Endodermal cell (in vitro differentiated cells): ENCODE data around the gene THYN1. TPM values are rescaled to one million over a fixed set of nuclear protein-coding genes. Genes with fewer than 3 reads are reported as not detected.
A peak's percentile ranks its signal among the peaks of the same experiment; 100 is the strongest.

Experiments used
- DNase-seq: peaks from one replicate; pipeline ENCODE4 v3.0.0-alpha.2; 2017
- H3K27ac ChIP-seq: 2 replicates; pipeline ENCODE4 v1.5.1; 2013; ENCODE audit warnings: mild to moderate bottlenecking, low read depth, low read length, moderate library complexity
- H3K27me3 ChIP-seq: 2 replicates; pipeline ENCODE4 v1.6.1; 2013; ENCODE audit warnings: mild to moderate bottlenecking, low read length, moderate library complexity; ENCODE audit not compliant: insufficient read depth, control insufficient read depth, poor library complexity, severe bottlenecking
- H3K36me3 ChIP-seq: 2 replicates; pipeline ENCODE4 v1.7.0; 2013; ENCODE audit warnings: mild to moderate bottlenecking, low read length, moderate library complexity; ENCODE audit not compliant: control insufficient read depth, insufficient read depth
- H3K4me1 ChIP-seq: one replicate; pipeline ENCODE4 v1.7.0; 2013; ENCODE audit warnings: low read length; ENCODE audit not compliant: control insufficient read depth, insufficient read depth
- H3K4me3 ChIP-seq: 2 replicates; pipeline ENCODE4 v1.5.1; 2013; ENCODE audit warnings: mild to moderate bottlenecking, low read length, moderate library complexity
- H3K9ac ChIP-seq: 2 replicates; pipeline ENCODE4 v1.6.1; 2013; ENCODE audit warnings: mild to moderate bottlenecking, low read length, moderate library complexity; ENCODE audit not compliant: poor library complexity, severe bottlenecking; ENCODE audit errors: extremely low read depth
- H3K9me3 ChIP-seq: 2 replicates; pipeline ENCODE4 v1.6.1; 2013; ENCODE audit warnings: mild to moderate bottlenecking, low read length, moderate library complexity; ENCODE audit not compliant: control insufficient read depth
- H3K27ac Mint-ChIP-seq: 2 replicates; pipeline ENCODE4 v1.8.0; 2020; ENCODE audit warnings: mixed read lengths
- H3K27me3 Mint-ChIP-seq: 2 replicates; pipeline ENCODE4 v1.8.0; 2021; ENCODE audit warnings: mild to moderate bottlenecking, mixed read lengths; ENCODE audit not compliant: insufficient read depth
- H3K36me3 Mint-ChIP-seq: 2 replicates; pipeline ENCODE4 v1.8.0; 2020; ENCODE audit warnings: low read depth, mixed read lengths
- H3K4me1 Mint-ChIP-seq: 2 replicates; pipeline ENCODE4 v1.8.0; 2020; ENCODE audit warnings: mixed read lengths
- H3K4me3 Mint-ChIP-seq: 2 replicates; pipeline ENCODE4 v1.8.0; 2020; ENCODE audit warnings: mild to moderate bottlenecking, moderate library complexity, mixed read lengths
- H3K9me3 Mint-ChIP-seq: 2 replicates; pipeline ENCODE4 v1.8.0; 2020; ENCODE audit warnings: mild to moderate bottlenecking, mixed read lengths
- WGBS, 2 experiments: methylation state at CpG; one replicate each; pipeline versions ENCODE4 v1.1.5 to v1.1.7; 2013; ENCODE audit warnings: missing lambda C conversion rate in 2 of 2, mixed read lengths in 1 of 2; ENCODE audit not compliant: insufficient coverage in 1 of 2, insufficient read length in 1 of 2; 5-methylcytosine and 5-hydroxymethylcytosine counted together
- total RNA-seq, 2 donors: library from RNA; stranded (reverse); fragmentation: NEBNext Ultra II Directional in 1 of 2; extraction: Animal tissue kit (Norgen Biotek cat#: 25700) in 1 of 2; gene quantifications; 2 replicates in 1 of 2; 3 replicates in 1 of 2; pipeline ENCODE4 v1.2.1, GENCODE V29; 2021
- TF ChIP-seq, protein P1 (sequence below): fragments of 200-600 bp; sonication (generic); conservative IDR thresholded peaks from 2 replicates; pipeline ENCODE4 v1.5.0; 2021; ENCODE audit warnings: antibody characterized with exemption, mild to moderate bottlenecking

THYN1 gene
- total RNA-seq, 2 donors from 2014 or later, result 61.3 to 81.6 TPM

DNA sequence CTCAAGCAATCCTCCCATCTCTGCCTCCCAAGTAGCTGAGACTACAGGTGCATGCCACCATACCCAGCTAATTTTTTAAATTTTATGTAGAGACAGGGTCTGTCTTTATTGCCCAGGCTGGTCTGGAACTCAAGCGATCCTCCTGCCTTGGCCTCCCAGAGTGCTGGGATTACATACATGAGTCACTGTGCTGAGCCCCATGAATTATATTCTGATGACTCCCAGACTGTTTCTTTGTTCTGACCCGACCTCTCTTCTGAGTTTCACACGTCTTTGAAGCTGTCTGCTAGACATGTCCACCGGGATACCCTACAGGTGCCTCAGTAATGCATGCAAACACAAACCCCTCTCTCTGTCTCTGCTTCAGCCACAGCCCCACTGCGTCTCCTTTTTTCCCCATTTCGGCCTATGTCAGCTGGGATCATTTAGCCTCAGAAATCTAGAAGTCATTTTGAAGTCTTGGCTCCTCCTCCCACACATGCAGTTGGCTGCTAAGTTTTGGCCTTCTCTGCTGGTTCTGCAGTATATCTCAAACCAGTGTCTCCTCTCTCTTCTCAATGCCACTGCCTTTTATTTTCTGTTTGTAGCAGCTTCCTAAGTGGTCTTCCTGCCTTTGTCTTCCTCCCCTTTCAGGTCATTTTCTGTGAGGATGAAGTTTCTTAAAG, 23.9 kb downstream of the THYN1 start:
- 78 to 81% methylated on average over 5 to 6 of the region's 6 CpGs for WGBS, 2 experiments
- no peaks in the 10 kb centered on the region for H3K27me3 ChIP-seq
- H3K27ac Mint-ChIP-seq, result no peak overlapping the region
- H3K9ac ChIP-seq, result no peak overlapping the region
- no peaks in the 10 kb centered on the region for H3K9me3 ChIP-seq
- no peaks in the 10 kb centered on the region for H3K27me3 Mint-ChIP-seq
- H3K4me3 ChIP-seq, result no peak overlapping the region
- no peak overlapping the region for H3K27ac ChIP-seq
- no peaks in the 10 kb centered on the region for H3K9me3 Mint-ChIP-seq
- H3K4me1 ChIP-seq, result peaks cover 6% of the 10 kb centered on the region
- H3K36me3 ChIP-seq, result peaks cover 4% of the 10 kb centered on the region
- no peak for DNase-seq
- TF ChIP-seq, protein P1, sequence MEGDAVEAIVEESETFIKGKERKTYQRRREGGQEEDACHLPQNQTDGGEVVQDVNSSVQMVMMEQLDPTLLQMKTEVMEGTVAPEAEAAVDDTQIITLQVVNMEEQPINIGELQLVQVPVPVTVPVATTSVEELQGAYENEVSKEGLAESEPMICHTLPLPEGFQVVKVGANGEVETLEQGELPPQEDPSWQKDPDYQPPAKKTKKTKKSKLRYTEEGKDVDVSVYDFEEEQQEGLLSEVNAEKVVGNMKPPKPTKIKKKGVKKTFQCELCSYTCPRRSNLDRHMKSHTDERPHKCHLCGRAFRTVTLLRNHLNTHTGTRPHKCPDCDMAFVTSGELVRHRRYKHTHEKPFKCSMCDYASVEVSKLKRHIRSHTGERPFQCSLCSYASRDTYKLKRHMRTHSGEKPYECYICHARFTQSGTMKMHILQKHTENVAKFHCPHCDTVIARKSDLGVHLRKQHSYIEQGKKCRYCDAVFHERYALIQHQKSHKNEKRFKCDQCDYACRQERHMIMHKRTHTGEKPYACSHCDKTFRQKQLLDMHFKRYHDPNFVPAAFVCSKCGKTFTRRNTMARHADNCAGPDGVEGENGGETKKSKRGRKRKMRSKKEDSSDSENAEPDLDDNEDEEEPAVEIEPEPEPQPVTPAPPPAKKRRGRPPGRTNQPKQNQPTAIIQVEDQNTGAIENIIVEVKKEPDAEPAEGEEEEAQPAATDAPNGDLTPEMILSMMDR, result no peak
- no peak overlapping the region for H3K4me3 Mint-ChIP-seq
- H3K36me3 Mint-ChIP-seq, result peaks cover 3% of the 10 kb centered on the region
- peaks cover 14% of the 10 kb centered on the region for H3K4me1 Mint-ChIP-seq

DNA sequence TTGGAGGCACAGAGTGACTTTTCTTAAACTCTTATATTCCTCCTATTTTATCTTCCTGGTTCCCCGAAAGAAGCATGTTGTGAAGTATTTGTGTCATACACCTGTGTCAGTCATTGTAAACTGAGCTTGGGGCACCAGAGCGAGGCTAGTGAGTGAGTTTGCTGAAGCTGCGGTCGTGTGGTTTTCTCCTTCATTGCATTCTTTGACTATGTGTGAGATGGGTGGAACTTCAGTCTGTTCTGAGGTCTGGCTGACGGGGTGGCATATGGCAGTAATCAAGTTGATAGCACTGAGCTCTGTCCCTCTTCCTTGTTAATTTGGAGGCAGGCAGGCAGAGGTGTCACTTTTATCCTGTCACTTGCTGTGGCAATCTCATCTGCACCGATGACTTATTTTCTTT, 24.5 kb downstream of the THYN1 start:
- Mint-ChIP-seq H3K4me1 (peaks cover 14% of the 10 kb centered on the region), H3K27ac (no peak overlapping the region)
- WGBS, 2 experiments, result 90 to 91% methylated on average over 5 to 6 of the region's 6 CpGs

DNA sequence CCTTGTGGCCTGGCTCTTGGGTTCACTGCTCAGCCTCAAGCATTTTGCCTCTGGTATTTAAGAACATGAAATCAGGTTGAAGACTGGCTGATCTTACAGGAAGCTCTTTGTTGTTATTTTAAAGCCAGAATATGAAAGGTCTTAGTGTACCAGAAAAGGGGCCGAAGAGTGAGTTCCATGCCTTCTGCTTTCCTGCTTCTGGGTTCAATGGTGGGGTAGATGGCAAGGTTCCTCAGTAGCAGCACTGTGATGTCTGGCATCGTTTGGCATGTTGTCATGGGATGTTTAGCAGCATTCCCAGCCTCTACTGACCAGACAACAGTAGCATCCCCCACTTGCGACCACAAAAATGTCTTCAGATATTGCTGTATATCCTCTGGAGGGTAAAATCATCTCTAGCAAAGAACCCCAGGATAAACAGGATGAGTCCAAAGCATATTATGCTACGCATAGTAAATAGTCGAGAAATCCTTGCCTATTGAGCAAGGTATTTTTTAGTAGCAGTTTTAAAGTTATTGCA, 26.3 kb downstream of the THYN1 start:
- Histone ChIP-seq H3K27me3 (no peaks in the 10 kb centered on the region), H3K4me3 (peak overlapping the region; percentile 93), H3K27ac (no peak overlapping the region), H3K4me1 (peaks cover 12% of the 10 kb centered on the region), H3K36me3 (peaks cover 4% of the 10 kb centered on the region), H3K9ac (no peak overlapping the region), H3K9me3 (no peaks in the 10 kb centered on the region)
- WGBS, 2 experiments, result 93 to 100% methylated on average over 1 to 5 of the region's 5 CpGs
- Mint-ChIP-seq H3K9me3 (no peaks in the 10 kb centered on the region), H3K36me3 (peaks cover 3% of the 10 kb centered on the region), H3K27ac (no peak overlapping the region), H3K4me3 (peak overlapping the region; percentile 72), H3K27me3 (no peaks in the 10 kb centered on the region), H3K4me1 (peaks cover 22% of the 10 kb centered on the region)
- no peak for DNase-seq
- TF ChIP-seq, protein P1, result no peak

More for the DNA sequence above, 24.5 kb downstream of the THYN1 start:
- TF ChIP-seq, protein P1, result no peak
- Mint-ChIP-seq H3K27me3 (no peaks in the 10 kb centered on the region), H3K4me3 (no peak overlapping the region), H3K36me3 (peaks cover 3% of the 10 kb centered on the region), H3K9me3 (no peaks in the 10 kb centered on the region)
- Histone ChIP-seq H3K27ac (no peak overlapping the region), H3K9me3 (no peaks in the 10 kb centered on the region), H3K36me3 (peaks cover 4% of the 10 kb centered on the region), H3K4me3 (no peak overlapping the region), H3K9ac (no peak overlapping the region), H3K27me3 (no peaks in the 10 kb centered on the region), H3K4me1 (peaks cover 6% of the 10 kb centered on the region)
- DNase-seq, result no peak
